Cerebellar cortex (tissue), 1 donor: Measurements from ENCODE around the gene IPO11.

Source experiments
- DNase-seq: peaks from one replicate; pipeline ENCODE4 v3.0.0-alpha.2; 2015; ENCODE audit warnings: low spot score

The IPO11 gene

GRCh38 chr5:62412549-62413329 lies at the start of gene IPO11:
TSS of gene IPO11 (plus strand) at chr5:62412763. CDS start at chr5:62437280, 24,517 bp downstream.
- DNase-seq: peak; percentile 100

- no peak for DNase-seq
These were observed 43.5 kb upstream of the IPO11 start for GRCh38 chr5:62369039-62369438.

GRCh38 chr5:62371409-62371808 lies 41.2 kb upstream of the IPO11 start:
- DNase-seq: no peak

- DNase-seq: no peak
These were observed 40.0 kb upstream of the IPO11 start for GRCh38 chr5:62372600-62372999.

GRCh38 chr5:62373382-62373781 lies 39.2 kb upstream of the IPO11 start:
- no peak for DNase-seq

GRCh38 chr5:62374090-62374489 lies 38.5 kb upstream of the IPO11 start:
- no peak for DNase-seq

- no peak for DNase-seq
These were observed 36.9 kb upstream of the IPO11 start for GRCh38 chr5:62375627-62376026.

GRCh38 chr5:62376064-62376463 lies 36.5 kb upstream of the IPO11 start:
- DNase-seq: no peak

GRCh38 chr5:62385131-62385530 lies 27.4 kb upstream of the IPO11 start:
- DNase-seq: no peak

GRCh38 chr5:62385816-62386400 lies 26.7 kb upstream of the IPO11 start:
- DNase-seq: no peak

GRCh38 chr5:62386824-62387223 lies 25.7 kb upstream of the IPO11 start:
- DNase-seq: no peak

- no peak for DNase-seq
These were observed 17.2 kb upstream of the IPO11 start for GRCh38 chr5:62395210-62395950.

GRCh38 chr5:62403411-62404250 lies 8.9 kb upstream of the IPO11 start, which contains the start of gene DIMT1:
TSS of gene DIMT1 (minus strand) at chr5:62403905. CDS start at chr5:62403772, 133 bp downstream.
- peak; percentile 99 for DNase-seq

GRCh38 chr5:62413711-62414110 lies 1.1 kb downstream of the IPO11 start:
- no peak for DNase-seq

GRCh38 chr5:62418462-62419076 lies 6.0 kb downstream of the IPO11 start:
- no peak for DNase-seq

- no peak for DNase-seq
These were observed 7.0 kb downstream of the IPO11 start for GRCh38 chr5:62419609-62420008.

GRCh38 chr5:62421414-62421813 lies 8.9 kb downstream of the IPO11 start:
- no peak for DNase-seq

- no peak for DNase-seq
These were observed 12.2 kb downstream of the IPO11 start for GRCh38 chr5:62424763-62425162.

GRCh38 chr5:62431735-62432620 lies 19.4 kb downstream of the IPO11 start:
- DNase-seq: no peak

- DNase-seq: no peak
These were observed 20.1 kb downstream of the IPO11 start for GRCh38 chr5:62432621-62433064.
